GM20431 (cell line): Measurements from ENCODE around the gene EPS8L1.

Experiments used
- in situ Hi-C: fragments of 300-500 bp; cut with MseI, MboI; formaldehyde crosslinking; loops from one replicate; pipeline ENCODE4 v1.15.0; 2020; ENCODE audit warnings: low sequenced_read_pairs; ENCODE audit not compliant: unreplicated experiment

The EPS8L1 gene

GRCh38 chr19:55079400-55080038 is 3.9 kb downstream of the EPS8L1 start:
- in situ Hi-C loops, result no loop called here

GRCh38 chr19:55080121-55080967 is 4.7 kb downstream of the EPS8L1 start:
- in situ Hi-C loops, result no loop called here

GRCh38 chr19:55080968-55081769 is 5.5 kb downstream of the EPS8L1 start:
- in situ Hi-C loops, result no loop called here

GRCh38 chr19:55081770-55082019 is 6.0 kb downstream of the EPS8L1 start:
- in situ Hi-C loops, result no loop called here

- in situ Hi-C loops, result no loop called here
These were observed 6.6 kb downstream of the EPS8L1 start for GRCh38 chr19:55082020-55082851.

- in situ Hi-C loops, result no loop called here
These were observed 7.6 kb downstream of the EPS8L1 start for GRCh38 chr19:55083004-55083850.

GRCh38 chr19:55084416-55084815 is 8.7 kb downstream of the EPS8L1 start:
- in situ Hi-C loops, result no loop called here

- in situ Hi-C loops, result no loop called here
These were observed 10.4 kb downstream of the EPS8L1 start for GRCh38 chr19:55085923-55086715.

- in situ Hi-C loops, result no loop called here
These were observed 11.3 kb downstream of the EPS8L1 start for GRCh38 chr19:55086730-55087541.

GRCh38 chr19:55087542-55087901 is 11.9 kb downstream of the EPS8L1 start:
- in situ Hi-C loops, result no loop called here

GRCh38 chr19:55088021-55088451 is 12.4 kb downstream of the EPS8L1 start:
- in situ Hi-C loops, result no loop called here

GRCh38 chr19:55088543-55089341 is 13.1 kb downstream of the EPS8L1 start:
- in situ Hi-C loops, result no loop called here

GRCh38 chr19:55089342-55089944 is 13.8 kb downstream of the EPS8L1 start:
- in situ Hi-C loops, result no loop called here

- in situ Hi-C loops, result no loop called here
These were observed 14.9 kb downstream of the EPS8L1 start for GRCh38 chr19:55090564-55090963.

GRCh38 chr19:55091126-55091910 is 15.6 kb downstream of the EPS8L1 start:
- in situ Hi-C loops, result no loop called here

- in situ Hi-C loops, result no loop called here
These were observed 16.3 kb downstream of the EPS8L1 start for GRCh38 chr19:55091955-55092354.
